ENCODE results near the gene HINT1. TPM values are rescaled to one million over a fixed set of nuclear protein-coding genes. Genes with fewer than 3 reads are reported as not detected.

HINT1 gene
- total RNA-seq, 4 donors from 2014 or later = 198 to 422 (median 249) TPM

GRCh38 chr5:131193106-131193505, 28.1 kb upstream of the HINT1 start:
- H3K27ac ChIP-seq = no peak overlapping the region

GRCh38 chr5:131186561-131187256, 21.7 kb upstream of the HINT1 start:
- H3K27ac ChIP-seq = no peak overlapping the region
- no peak overlapping the region for H3K4me3 ChIP-seq
- H3K9me3 ChIP-seq = no peaks in the 10 kb centered on the region
- peaks cover 0 to 4% (median 0%) of the 10 kb centered on the region in 3 donors for H3K36me3 ChIP-seq
- H3K27me3 ChIP-seq = no peaks in the 10 kb centered on the region
- H3K4me1 ChIP-seq = no peaks in the 10 kb centered on the region
- DNase-seq = no peak
- TF ChIP-seq CTCF (IDR thresholded peaks at IDR 0.05) (no peak), POLR2A (IDR thresholded peaks at IDR 0.05) (no peak)

More at GRCh38 chr5:131193106-131193505, 28.1 kb upstream of the HINT1 start:
- no peak overlapping the region for H3K4me3 ChIP-seq
- H3K36me3 ChIP-seq = no peaks in the 10 kb centered on the region
- no peaks in the 10 kb centered on the region for H3K9me3 ChIP-seq
- no peaks in the 10 kb centered on the region for H3K27me3 ChIP-seq
- TF ChIP-seq POLR2A (IDR thresholded peaks at IDR 0.05) (no peak), CTCF (IDR thresholded peaks at IDR 0.05) (no peak)
- no peak for DNase-seq
- peaks cover 0 to 4% (median 0%) of the 10 kb centered on the region in 4 donors for H3K4me1 ChIP-seq

- DNase-seq = no peak
- no peaks in the 10 kb centered on the region for H3K4me1 ChIP-seq
- peaks cover 0 to 4% (median 0%) of the 10 kb centered on the region in 3 donors for H3K36me3 ChIP-seq
- H3K9me3 ChIP-seq = no peaks in the 10 kb centered on the region
- H3K27me3 ChIP-seq = no peaks in the 10 kb centered on the region
- H3K4me3 ChIP-seq = no peak overlapping the region
- TF ChIP-seq CTCF (IDR thresholded peaks at IDR 0.05) = no peak
- TF ChIP-seq POLR2A (IDR thresholded peaks at IDR 0.05) = no peak
- no peak overlapping the region for H3K27ac ChIP-seq
Measured at GRCh38 chr5:131185523-131186104, 20.6 kb upstream of the HINT1 start.

- no peak for DNase-seq
- H3K27me3 ChIP-seq = no peaks in the 10 kb centered on the region
- no peak for TF ChIP-seq CTCF (IDR thresholded peaks at IDR 0.05)
- no peak for TF ChIP-seq POLR2A (IDR thresholded peaks at IDR 0.05)
Measured at GRCh38 chr5:131182839-131183238, 17.8 kb upstream of the HINT1 start.

GRCh38 chr5:131180407-131180806, 15.4 kb upstream of the HINT1 start:
- Histone ChIP-seq H3K4me3 (no peak overlapping the region), H3K27me3 (no peaks in the 10 kb centered on the region), H3K4me1 (no peaks in the 10 kb centered on the region), H3K27ac (no peak overlapping the region), H3K36me3 (no peaks in the 10 kb centered on the region), H3K9me3 (no peaks in the 10 kb centered on the region)
- TF ChIP-seq POLR2A (IDR thresholded peaks at IDR 0.05) (no peak), CTCF (IDR thresholded peaks at IDR 0.05) (no peak)
- no peak for DNase-seq

More at GRCh38 chr5:131182839-131183238, 17.8 kb upstream of the HINT1 start:
- Histone ChIP-seq H3K27ac (no peak overlapping the region), H3K9me3 (no peaks in the 10 kb centered on the region), H3K4me3 (no peak overlapping the region), H3K4me1 (no peaks in the 10 kb centered on the region), H3K36me3 (peaks cover 0 to 4% (median 0%) of the 10 kb centered on the region in 3 donors)

Data from Peyer's patch (tissue), 4 donors.